CD4-positive, alpha-beta T cell treated with Interleukin-4 for 1 hour (primary cell): Measurements from ENCODE around the gene PRKAG2.

ENCODE experiments used
- DNase-seq, 2 donors: peaks; one replicate each; pipeline ENCODE4 v3.0.0-alpha.2; 2020 to 2022

Gene PRKAG2

DNA sequence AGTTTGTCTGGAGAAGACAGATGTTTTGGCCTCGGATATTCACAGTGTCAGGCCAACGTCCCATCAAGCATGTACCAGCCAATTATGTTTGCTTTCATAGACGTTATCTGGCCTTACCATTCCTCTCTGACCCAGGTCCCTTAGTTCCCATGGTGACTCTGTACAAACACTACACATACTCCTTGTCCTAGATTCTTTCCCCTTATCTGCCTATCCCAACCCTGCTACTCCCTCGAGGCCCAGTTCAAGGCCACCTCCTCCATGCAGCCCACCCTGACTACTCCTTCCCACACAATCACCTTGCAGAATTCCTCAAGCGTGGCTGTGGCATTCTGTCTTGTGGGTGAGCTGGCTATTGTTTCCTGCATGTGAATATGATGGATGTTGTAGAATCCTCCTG lies 155.2 kb downstream of the PRKAG2 start:
- DNase-seq = no peak

DNA sequence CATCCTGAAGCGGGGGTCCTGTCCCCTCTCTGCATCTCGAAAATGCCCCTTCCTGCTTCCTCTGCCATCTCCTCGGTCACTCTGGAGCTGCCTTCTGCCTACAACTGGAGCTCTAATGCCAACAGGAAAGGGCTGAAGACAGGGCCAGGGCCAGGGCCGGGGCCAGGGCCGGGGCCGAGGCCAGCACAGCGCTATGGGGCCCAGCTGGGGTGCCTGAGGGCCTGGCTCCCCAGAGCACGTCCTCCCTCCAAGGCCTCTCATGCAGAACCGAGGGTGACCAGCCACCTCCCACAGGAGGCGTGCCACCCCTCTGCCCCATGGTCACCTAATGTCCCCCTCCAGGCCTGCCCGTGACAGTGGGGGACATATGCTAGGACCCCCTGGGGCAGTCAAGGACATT lies 155.7 kb downstream of the PRKAG2 start:
- DNase-seq = no peak

DNA sequence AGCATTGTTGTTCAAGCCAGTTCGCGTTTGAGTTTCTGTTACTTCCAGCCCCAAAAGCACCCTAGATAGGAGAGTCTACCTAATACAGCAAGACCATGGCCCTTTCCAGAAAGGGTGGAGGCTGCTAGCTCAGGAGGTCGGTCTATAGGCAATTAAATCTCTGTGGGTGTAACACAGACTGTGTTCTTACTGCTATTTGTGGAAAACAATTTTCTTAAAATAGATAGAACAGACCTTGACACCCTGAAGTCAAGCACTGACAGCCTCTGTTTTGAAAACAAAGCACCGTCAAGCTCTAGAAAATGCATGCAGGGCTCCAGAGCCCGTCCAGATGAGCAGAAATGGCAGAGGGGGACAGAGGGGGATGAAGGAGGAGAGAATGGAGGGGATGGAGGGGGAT lies 156.6 kb downstream of the PRKAG2 start:
- DNase-seq = no peak

DNA sequence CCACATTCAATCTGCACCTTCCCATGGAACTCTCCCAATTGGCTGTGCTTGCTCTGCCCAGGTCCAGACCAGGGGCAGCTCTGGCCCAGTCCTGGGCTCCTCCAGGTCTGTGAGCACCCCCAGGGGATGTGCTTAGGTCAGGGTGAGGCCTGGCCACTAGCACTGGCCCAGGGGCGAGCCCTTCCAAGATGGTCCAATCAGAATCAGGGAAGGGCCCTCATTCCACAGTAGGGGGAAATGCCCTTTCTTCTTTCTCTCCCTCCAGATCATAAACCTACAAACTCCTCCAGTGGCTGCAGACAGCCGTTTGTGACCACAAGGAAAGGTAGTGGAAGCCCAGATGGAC lies 157.0 kb downstream of the PRKAG2 start:
- DNase-seq = no peak

DNA sequence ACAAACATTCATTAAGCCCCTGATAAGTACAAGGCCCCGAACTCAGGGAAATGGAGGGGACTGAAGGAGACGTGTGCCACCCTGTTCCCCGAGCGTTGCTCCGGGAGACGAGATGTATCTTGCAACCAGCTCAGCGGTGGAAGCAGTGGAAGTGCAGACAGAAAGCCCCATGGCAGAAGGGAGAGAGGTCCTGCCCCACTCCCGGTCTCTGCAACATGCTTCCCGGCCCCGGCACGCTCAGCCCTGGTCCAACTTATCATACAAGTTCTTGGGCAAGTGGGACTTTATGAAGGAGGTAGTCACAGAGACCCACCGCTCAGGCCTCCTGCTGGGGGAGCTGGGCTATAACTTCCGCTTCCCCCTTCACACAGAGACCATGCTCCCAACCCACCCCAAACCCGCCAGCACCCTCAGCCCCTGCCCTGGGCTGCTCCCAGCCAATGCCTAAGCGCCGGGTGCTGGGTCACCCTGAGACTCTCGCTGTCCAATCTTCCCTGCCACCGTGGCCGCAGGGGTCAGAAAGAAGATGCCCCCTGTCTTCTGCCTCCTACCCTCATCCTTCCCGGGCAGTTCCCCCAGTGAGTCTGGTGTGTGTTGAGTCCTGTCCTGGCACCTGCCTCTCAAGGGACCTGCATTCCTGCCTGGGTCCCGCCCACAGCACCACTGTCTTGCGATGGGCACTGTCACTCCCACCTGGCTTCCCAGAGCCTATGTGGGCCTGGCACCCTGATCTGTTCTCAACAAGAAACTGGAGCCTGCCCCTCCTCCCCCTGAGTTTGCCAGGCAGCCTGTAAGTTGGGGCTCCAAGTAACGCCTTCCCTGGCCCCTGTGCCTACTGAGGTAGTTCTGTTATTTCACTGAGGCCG lies 157.7 kb downstream of the PRKAG2 start:
- no peak for DNase-seq

DNA sequence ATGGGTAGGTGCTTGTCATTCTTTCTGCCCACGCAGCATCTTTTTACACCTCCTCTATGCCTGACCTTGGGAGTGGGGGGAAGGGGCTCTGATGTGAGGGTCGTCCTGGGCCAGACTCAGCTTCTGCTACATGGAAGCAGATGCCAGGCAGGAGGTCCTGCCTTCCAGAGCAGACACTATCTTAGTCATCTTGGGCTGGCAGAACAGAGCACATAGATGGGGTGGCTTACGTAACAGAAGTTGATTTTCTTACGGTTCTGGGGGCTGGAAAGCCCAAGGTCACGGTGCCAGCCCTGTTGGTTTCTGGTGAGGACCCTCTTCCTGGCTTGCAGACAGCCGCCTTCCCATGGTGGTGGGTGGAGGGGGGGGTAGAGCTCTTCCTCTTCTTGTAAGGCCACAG lies 159.0 kb downstream of the PRKAG2 start:
- no peak for DNase-seq

DNA sequence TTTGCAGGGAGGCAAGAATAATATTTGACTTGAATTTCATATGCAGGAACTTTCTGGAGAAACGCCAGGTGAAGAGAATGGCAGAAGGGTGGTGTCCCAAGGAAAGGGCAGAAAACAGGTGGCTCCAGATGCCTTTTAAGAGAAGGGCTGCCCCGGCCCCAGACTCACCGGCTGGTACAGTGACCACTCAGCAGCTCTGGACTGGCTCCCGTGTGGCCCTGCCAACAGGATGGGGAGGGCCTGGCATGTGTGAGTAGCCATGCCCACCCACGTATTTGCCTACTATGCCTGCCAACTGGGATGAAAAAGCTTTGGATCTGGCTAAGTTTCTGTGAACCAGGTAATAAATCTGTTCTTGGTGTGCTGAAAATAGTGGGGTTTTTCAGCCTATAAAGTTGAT lies 159.5 kb downstream of the PRKAG2 start:
- DNase-seq = no peak

DNA sequence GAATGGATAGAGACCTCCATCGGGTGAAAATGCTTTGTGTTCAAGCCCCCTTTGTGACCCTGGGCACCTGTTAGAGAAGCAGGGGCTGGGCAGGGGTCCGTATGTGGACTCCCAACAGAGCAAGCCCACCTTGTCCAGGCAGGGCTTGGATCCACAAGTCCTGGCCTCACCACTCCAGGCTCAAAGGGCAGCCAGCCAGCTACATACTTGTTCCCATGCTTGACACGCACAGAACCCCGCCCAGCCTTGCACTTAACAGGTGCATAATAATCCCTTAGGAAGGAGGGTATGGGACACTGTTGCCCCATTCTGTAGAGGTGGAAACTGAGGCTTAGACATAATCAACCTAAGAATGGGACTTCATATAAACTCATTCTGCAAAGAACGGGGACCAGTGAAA lies 160.6 kb downstream of the PRKAG2 start:
- DNase-seq = no peak

DNA sequence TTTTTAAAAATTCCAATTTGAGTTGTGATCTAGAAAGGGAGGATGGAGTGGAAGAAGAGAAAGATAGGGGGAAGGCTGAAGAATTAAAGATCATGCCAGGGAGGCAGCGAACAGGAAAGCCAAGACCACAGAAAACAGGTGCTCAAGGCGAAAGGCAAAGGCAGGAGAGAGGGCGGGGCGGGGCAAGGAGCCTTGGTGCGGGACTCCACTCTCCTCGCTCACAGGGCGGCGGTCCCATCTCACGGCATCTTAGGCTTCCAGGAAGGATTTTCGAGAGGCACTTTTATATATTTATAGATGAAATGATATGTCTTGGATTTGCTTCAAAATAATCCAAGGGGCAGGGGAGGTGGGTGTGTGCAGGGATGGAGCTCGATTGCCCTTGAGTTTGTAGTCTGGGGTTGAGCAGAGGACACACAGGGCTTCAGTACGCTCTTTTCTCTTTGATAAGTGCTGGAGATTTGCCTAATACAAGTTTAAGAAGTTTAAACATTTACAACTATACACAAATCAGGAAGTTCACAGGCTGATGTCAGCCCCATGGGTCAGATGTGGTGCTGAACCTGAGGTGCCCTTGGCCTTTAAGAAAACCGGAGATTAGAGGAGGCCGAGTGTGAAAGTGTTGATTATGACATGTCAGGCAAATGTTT lies 161.1 kb downstream of the PRKAG2 start:
- DNase-seq = no peak

DNA sequence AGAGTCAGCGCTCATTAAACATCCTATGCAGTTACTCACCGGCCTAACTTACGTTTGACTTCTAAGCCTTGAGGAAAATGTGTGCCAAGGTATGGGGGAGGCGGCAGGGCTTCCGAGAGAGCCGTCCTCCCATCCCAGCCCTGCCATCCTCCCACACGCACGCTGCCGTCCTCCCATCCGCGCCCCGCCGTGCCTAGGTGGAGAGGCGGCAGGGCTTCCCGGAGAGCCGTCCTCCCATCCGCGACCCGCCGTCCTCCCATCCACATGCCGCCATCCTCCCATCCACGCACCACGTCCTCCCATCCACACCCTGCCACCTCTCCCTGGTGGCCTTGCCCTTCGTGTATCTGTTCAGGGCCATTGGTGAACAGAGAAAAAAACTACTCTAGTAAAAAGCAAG lies 162.7 kb downstream of the PRKAG2 start:
- DNase-seq = no peak

DNA sequence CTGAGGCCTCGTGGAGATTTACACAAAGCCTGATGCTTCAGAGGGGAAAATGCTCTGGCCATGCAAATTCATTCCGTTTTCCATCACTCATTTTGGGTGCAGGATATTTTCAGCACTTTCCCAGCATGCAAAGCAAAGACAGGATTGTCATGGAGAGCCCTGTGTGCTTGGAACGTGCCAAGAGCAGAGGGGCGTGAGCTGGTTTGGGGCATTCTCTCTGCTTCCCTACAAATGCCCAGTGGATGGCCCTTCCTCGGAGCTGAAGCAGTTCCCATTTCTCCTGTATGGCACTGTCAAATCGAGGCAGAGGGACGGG lies 164.1 kb downstream of the PRKAG2 start:
- DNase-seq = no peak

DNA sequence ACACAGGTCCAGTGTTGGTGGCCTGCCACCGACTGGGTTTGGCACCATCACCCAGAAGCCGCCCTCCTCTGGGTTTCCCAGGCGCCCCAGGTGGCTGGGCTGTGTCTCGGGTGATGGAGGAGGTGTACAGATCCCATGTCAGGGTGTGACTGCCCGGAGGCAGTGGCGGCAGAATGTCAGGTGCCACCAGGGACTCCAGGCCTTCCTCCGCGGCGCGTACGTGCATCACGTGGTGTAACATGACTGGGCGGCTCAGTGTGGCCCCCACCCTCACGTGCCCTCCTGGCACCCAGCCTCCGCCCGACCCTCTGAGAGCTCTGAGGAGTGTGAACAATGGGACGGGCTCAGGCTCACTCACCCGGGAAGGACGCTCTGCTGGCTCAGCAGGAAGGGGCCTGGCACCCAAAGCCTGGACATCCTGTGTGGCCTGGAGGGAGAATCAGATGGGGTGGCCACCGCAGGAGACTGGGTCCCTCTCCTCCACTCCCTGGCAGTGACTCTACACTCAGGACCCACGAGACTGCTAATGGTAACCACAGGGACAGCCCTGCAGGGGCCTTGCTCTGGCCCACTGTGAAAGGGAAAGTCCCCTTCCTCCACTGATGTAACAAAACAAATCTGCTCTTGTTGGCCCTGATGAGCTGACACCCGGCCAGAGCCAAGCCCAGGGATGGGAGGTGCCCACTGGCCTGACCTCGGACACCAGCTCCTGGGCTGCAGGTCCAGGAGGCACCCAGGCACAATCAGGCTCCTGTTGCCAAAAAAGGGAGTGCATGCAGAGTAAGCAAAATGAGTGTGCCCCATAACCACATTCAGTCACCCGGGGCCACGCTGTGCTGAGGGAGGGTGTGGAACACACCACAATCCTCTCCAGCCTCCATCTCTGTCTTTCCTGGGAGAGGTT lies 164.8 kb downstream of the PRKAG2 start:
- no peak for DNase-seq

DNA sequence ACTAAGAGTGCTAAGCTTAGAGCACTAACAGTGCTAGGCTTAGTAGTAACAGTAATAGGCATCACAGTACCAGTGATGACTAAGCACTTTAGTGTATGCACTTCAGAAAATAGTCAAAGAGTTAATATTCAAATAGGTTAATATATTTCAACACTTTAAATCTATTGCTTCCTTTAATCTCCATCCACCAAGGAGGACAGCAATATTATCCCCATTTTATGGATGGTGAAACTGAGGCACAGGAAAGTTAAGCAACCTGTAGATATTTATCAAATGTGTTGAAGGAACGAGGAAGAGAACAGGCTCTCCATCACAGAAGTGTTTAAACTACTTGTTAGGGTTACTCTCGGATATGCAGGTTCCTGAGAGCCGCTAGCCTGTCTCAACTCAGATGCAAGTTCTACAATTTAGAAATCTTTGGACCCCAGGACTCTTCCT lies 165.5 kb downstream of the PRKAG2 start:
- no peak for DNase-seq

DNA sequence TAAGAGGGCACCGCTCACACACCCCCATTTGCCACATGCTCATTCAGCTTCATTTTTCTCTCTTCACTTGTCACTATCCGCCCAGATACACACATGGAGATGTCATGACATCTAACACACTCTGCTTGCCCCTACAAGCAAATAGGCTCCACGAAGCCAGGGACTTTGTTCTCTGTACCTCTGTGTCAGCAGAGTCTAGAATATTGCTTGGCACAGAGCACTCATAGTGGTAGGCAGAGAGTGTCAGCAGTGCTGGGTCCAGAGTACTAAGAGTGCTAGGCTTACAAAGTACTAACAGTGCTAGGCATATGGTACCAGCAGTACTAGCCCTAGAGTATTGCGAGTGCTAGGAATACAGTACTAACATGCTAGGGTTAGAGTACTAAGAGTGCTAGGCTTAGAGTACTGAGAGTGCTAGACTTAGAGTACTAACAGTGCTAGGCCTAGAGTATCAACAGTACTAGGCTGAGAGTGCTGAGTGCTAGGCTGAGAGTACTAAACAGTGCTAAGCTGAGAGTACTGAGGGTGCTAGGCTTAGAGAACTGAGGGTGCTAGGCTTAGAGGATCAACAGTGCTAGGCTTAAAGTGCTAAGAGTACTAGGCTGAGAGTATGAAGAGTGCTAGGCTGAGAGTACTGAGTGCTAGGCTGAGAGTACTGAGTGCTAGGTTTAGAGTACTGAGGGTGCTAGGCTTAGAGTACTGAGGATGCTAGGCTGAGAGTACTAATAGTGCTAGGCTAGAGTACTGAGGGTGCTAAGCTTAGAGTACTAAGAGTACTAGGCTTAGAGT lies 166.1 kb downstream of the PRKAG2 start:
- no peak for DNase-seq

DNA sequence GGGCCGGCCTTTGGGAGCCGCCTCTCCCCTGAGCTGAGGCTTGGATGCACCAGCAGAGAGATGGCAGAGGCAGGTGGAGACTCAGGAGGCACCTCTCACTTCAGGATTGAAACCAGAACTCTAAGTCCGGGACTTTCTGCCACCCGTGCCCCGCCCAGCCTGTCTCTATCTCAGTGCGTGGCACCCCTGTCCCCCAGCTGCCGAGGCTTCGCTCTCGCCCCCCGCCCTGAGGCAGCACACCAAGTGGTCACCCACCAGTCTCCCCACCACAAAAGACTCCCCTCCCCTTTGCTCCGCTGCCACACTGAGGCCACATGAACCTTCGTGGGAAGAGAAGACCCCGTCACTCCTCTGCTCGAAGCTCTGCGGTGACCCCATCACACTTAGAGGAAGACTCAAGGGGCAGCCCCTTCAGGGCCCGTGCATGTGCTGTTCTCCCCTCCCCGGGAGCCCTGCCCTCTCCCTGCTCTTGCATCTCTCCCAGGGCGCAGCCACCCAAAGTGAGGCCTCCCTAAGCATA lies 166.7 kb downstream of the PRKAG2 start:
- no peak for DNase-seq

DNA sequence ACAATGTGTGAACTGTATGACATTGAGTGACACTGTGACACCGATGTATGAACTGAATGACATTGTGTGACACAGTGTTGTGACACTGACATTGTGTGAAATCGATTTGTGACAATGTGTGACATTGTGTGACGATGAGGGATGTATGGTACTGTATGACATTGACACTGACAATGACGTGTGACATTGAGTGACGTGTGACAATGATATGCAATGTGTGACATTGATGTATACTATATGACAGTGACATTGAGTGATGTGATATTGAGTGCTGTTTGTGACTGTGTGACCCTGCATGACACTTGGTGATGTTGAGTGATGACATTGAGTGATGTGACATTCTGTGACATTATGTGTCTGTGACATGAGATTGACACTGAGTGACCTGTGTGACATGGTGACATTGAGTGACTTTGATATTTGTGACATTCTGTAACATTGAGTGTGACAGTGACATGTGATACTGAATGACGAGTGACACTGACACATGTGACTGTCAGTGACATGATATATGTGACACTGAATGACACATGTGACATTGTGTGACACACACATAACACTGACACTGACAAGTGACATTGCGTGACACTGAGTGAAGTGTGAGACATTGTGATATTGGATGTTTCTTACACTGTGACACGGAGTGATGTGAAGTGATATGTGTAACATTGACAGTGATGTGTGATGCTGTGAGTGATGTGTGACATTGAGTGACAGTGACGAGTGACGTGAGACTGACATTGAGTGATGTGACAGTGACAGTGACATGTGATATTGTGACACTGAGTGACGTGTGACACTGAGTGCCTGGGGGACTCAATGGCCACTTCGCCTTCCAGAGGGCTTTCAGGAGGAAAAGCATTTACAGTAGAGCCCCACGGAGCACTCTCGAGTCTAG lies 167.5 kb downstream of the PRKAG2 start:
- DNase-seq = no peak

DNA sequence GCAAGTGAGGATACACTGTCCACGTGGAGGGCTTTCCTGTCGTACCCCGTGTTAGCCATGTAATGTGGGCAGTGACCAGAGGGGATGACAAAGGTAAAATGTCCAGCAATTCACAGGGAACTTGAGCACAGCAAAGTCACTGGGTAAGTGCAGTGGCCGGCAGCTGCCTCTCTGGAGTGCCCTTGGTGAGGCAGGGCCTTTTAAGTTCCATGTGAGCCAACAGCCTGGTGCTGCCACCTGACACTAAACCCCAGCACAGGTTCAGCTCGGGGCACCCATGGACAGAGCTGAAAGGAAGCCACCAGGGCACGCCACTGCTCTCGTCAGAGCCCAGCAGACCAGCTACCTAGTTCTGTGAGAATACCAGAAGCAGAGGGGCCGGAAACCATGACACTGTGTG lies 168.3 kb downstream of the PRKAG2 start:
- no peak for DNase-seq

DNA sequence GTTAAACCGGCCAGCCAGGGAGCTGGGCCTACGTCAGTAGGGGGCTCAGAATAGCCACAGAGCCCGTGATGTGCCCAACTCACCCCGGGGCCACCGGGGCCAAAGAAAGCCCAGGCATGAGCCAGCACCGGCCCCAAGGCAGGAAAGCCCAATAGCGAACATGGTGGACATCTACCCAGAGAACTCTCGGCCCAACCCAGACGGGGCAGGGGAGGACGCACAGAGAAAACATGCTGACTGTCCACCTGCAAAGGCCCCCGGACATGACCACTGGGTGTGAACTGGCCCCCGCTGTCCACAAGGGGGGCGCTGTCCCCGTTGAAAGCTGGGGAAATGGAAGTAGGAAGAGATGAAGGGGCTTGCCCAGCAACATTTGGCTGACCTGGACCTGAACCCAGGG lies 169.2 kb downstream of the PRKAG2 start:
- no peak for DNase-seq

DNA sequence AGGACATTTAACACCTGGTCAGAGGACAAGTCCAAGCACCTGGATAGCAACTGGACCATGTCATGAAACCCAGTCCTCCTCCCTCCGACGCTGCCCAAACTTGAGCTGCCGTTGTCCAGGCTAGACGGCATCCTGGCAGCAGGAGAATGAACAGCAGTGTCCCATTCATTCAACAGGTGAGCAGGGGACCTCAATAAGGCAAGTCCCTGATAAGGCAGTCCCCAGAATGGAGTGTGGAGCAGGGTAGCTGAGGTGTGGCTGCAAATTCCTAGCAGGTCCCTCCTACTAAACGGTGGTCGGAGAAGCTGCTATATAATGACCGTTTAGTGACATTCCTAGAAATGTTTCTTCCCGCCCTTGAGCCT lies 169.8 kb downstream of the PRKAG2 start:
- no peak for DNase-seq

DNA sequence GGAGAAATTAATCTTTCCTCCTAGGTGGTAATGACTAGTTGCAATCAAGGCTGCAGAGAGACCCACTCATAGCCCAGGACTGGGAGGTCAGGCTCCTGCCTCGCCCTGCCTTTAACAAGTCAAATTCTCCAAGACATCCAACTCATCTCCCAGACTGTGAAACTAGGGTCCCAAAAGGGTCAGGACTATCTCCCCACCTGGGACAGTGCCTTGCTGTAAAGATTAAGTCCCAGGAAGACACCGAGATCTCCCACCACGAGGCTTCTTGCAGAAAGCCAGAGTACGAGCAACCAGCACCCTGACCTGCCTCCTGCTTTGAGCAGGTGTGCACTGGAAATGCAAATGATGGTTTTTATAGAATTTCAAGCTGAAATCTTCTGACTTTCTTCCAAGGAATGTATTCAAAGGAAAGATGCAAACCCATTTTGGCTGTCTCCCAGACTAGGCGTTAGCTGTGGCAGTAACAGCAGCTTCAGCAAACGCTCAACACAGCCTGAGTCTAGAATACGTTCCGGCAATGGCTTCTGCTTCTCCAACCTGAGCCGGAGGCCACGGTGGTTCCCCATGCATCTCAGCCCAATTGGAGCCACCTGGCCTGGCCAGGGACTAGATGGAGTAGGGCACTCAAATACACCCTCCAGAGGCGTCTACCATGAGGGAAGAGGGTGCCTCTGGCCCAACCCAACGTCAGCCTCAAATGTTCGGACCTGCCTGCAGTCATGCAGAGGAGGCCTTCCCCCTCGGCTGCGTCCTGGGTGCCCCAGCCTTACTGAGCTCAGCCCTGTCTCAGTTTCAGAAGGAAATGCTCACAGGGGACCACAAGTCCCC lies 170.4 kb downstream of the PRKAG2 start:
- no peak for DNase-seq
